ENCODE data around the gene ATAD3A.
A peak's percentile ranks its signal among the peaks of the same experiment; 100 is the strongest.
"Not testable (repeated sequence)": the region's sequence is repeated elsewhere in the genome, so short reads cannot be mapped to it uniquely, and the experiment has no call there.

The ATAD3A gene

DNA sequence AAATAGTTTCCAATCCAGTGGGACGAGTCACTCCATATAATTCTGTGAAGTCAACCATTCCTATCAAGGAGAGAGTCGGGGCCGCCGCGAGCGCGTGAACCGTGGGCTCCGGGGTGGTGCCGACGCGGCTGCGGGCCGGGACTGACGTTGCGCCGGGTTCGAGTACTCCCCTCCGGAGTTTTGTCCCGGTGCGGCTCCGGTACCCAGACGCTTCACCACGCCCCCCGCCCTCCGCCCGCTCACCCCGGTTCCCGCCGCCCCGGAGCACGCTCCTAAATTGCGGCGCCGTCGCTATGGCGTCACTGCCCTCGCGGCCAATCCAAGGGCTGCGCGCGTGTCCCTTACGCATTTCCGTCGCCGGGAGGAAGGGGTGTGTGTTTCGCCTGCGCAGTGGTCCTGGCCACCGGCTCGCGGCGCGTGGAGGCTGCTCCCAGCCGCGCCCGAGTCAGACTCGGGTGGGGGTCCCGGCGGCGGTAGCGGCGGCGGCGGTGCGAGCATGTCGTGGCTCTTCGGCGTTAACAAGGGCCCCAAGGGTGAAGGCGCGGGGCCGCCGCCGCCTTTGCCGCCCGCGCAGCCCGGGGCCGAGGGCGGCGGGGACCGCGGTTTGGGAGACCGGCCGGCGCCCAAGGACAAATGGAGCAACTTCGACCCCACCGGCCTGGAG, 40.4 kb upstream of the ATAD3A start, which contains the start of gene ATAD3B:
TSS of gene ATAD3B (plus strand) at position 377 of the 664 bp plus-strand sequence. CDS start at position 497, 120 bp downstream.
- peak; percentile 86 for ATAC-seq (ENCODE audit: low read depth)
- Histone ChIP-seq H3K4me1 (ENCODE audit: insufficient read depth, poor library complexity, severe bottlenecking) (no peaks in the 10 kb centered on the region), H3K4me3 (ENCODE audit: severe bottlenecking) (peak within 1 kb of the TSS; percentile 78), H3K27me3 (ENCODE audit: insufficient read depth, poor library complexity, severe bottlenecking) (no peaks in the 10 kb centered on the region), H3K36me3 (ENCODE audit: low read depth) (peaks cover 14% of the 10 kb centered on the region), H3K27ac (ENCODE audit: poor library complexity, severe bottlenecking) (peak within 1 kb of the TSS; percentile 80), H3K9me3 (ENCODE audit: severe bottlenecking) (no peaks in the 10 kb centered on the region)
- DNase-seq (ENCODE audit: low spot score) = peak; percentile 93
- TF ChIP-seq, protein P1, sequence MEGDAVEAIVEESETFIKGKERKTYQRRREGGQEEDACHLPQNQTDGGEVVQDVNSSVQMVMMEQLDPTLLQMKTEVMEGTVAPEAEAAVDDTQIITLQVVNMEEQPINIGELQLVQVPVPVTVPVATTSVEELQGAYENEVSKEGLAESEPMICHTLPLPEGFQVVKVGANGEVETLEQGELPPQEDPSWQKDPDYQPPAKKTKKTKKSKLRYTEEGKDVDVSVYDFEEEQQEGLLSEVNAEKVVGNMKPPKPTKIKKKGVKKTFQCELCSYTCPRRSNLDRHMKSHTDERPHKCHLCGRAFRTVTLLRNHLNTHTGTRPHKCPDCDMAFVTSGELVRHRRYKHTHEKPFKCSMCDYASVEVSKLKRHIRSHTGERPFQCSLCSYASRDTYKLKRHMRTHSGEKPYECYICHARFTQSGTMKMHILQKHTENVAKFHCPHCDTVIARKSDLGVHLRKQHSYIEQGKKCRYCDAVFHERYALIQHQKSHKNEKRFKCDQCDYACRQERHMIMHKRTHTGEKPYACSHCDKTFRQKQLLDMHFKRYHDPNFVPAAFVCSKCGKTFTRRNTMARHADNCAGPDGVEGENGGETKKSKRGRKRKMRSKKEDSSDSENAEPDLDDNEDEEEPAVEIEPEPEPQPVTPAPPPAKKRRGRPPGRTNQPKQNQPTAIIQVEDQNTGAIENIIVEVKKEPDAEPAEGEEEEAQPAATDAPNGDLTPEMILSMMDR (IDR thresholded peaks at IDR 0.05; ENCODE audit: poor library complexity, severe bottlenecking) = no peak

DNA sequence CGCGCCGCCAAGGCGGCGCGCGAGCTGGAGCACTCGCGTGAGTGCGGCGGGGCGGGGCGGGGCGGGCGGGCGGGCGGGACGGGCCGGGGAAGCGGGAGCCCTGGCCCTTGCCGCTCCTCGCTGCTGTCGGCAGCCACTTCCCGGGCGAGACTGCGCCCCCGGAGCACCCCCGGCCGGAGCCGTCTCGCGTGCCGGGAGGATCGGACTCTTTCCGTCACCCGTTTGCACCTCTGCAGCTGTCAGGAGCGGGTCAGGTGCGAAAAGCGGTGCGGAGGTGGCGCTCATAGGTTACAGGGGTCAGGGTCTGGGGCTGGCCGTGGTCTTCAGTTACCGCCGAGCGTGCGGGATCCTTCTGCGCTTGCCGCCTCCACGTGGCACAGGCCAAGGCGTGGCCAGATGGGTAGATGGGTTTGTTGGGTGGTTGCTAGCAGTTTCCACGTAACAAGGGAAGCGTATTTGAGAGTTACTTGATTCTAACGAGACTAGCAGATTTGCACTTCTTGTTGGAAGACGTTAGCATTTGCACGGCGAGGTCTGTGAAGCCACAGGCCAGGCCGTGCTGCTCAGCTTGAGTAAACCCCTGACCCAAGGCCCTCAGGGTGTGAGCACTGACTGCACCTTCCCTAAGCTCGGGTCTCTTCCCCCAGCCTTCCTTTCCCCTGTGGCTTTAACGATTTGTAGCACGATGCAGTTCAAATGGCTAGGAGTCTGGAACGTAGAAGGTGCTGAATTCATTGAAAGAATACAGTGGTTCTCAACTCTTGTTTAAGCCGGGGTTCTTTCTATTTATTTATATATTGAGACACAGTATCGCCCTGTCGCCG, 39.7 kb upstream of the ATAD3A start:
- not testable (repeated sequence) for H3K9me3 ChIP-seq (ENCODE audit: severe bottlenecking); DNase-seq (ENCODE audit: low spot score); H3K4me1 ChIP-seq (ENCODE audit: insufficient read depth, poor library complexity, severe bottlenecking); H3K27me3 ChIP-seq (ENCODE audit: insufficient read depth, poor library complexity, severe bottlenecking)
- Histone ChIP-seq H3K4me3 (ENCODE audit: severe bottlenecking) (peak overlapping the region; percentile 78), H3K36me3 (ENCODE audit: low read depth) (peaks cover 21% of the 10 kb centered on the region), H3K27ac (ENCODE audit: poor library complexity, severe bottlenecking) (peak overlapping the region; percentile 80)
- peak; percentile 40 for ATAC-seq (ENCODE audit: low read depth)

DNA sequence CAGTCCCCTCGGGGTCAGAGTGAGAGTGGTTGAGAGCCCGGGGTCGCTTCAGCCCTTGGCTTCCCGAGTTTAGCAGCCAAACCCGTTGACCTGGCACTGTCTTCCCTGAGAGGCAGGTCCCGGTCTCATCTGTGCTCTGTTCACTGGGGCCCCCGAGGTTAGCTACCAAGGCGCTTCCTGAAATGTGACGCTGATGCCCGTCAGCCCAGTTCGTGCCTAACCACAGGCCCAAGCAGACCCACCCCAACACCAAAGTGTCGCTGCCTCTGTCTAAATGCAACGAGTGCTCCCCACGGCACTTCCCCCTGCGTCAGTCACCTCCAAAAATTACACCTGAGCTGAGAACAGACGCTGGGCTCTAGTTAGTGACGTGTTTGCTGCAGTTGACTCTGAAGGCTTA, 36.0 kb upstream of the ATAD3A start:
- H3K36me3 ChIP-seq (ENCODE audit: low read depth) = peaks cover 35% of the 10 kb centered on the region
- not testable (repeated sequence) for H3K4me1 ChIP-seq (ENCODE audit: insufficient read depth, poor library complexity, severe bottlenecking); DNase-seq (ENCODE audit: low spot score); H3K27ac ChIP-seq (ENCODE audit: poor library complexity, severe bottlenecking); H3K4me3 ChIP-seq (ENCODE audit: severe bottlenecking); ATAC-seq (ENCODE audit: low read depth); H3K9me3 ChIP-seq (ENCODE audit: severe bottlenecking); H3K27me3 ChIP-seq (ENCODE audit: insufficient read depth, poor library complexity, severe bottlenecking)

DNA sequence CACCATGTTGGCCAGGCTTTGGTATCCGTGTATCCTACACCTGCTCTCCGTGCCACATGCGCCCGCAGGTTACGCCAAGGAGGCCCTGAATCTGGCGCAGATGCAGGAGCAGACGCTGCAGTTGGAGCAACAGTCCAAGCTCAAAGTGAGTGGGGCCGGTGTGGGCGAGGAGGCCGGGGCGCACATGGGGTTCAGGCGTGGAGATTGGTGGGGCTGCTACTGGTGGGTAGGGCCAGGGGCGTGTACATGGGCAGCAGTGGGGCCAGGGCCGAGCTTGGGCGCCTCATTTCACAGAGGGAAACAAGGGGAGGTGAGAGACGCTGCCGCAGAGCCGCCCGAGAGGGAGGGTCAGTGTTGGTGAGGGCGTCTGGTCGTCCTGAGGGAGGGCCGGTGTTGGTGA, 34.8 kb upstream of the ATAD3A start:
- Histone ChIP-seq H3K36me3 (ENCODE audit: low read depth) (peaks cover 39% of the 10 kb centered on the region), H3K27me3 (ENCODE audit: insufficient read depth, poor library complexity, severe bottlenecking) (no peaks in the 10 kb centered on the region), H3K9me3 (ENCODE audit: severe bottlenecking) (no peaks in the 10 kb centered on the region), H3K4me3 (ENCODE audit: severe bottlenecking) (no peak overlapping the region), H3K27ac (ENCODE audit: poor library complexity, severe bottlenecking) (no peak overlapping the region), H3K4me1 (ENCODE audit: insufficient read depth, poor library complexity, severe bottlenecking) (no peaks in the 10 kb centered on the region)
- TF ChIP-seq, protein P1 (IDR thresholded peaks at IDR 0.05; ENCODE audit: poor library complexity, severe bottlenecking) = no peak
- DNase-seq (ENCODE audit: low spot score) = no peak
- ATAC-seq (ENCODE audit: low read depth) = no peak

DNA sequence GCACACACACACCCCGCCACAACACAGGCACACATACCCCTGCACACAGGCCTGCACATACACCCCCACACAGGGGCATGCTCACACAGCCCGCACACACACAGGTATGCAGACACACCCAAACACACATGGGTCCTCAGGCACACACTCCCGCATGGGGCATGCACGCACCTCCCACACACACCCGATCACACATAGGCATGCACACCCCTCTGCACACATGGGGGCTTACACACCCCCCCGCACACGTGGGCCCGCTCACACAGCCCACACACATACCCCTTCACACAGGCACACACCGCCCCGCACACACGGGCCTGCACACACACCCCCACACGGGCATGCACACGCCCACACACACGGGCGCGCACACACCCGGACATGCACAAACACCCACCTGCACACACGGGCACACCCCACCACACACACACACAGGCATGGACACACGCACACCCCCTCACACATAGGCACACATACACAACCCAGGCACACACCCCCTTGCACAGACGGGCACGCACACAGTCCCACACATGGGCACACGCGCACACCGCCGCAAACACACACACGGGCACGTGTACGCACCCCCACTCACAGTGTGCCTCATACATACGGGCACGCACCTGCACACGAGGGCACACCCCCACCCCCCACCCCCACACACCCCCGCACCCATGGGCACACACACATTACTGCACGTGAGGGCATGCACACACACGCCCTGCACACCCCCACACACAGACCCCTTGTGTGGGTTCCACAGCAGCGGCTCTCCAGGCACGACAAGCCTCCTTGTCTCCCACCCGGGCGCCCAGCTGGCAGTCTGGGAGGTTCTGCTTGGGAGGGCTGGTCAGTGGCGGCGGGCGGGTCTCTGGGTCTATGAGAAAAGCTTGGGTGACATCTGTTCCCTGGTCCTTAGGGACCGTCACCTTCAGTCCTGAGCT, 32.1 kb upstream of the ATAD3A start:
- Histone ChIP-seq H3K27me3 (ENCODE audit: insufficient read depth, poor library complexity, severe bottlenecking) (no peaks in the 10 kb centered on the region), H3K4me1 (ENCODE audit: insufficient read depth, poor library complexity, severe bottlenecking) (no peaks in the 10 kb centered on the region), H3K9me3 (ENCODE audit: severe bottlenecking) (no peaks in the 10 kb centered on the region), H3K36me3 (ENCODE audit: low read depth) (peaks cover 48% of the 10 kb centered on the region), H3K27ac (ENCODE audit: poor library complexity, severe bottlenecking) (no peak overlapping the region), H3K4me3 (ENCODE audit: severe bottlenecking) (no peak overlapping the region)
- DNase-seq (ENCODE audit: low spot score) (no peak), ATAC-seq (ENCODE audit: low read depth) (no peak)
- TF ChIP-seq, protein P1 (IDR thresholded peaks at IDR 0.05; ENCODE audit: poor library complexity, severe bottlenecking) = no peak

DNA sequence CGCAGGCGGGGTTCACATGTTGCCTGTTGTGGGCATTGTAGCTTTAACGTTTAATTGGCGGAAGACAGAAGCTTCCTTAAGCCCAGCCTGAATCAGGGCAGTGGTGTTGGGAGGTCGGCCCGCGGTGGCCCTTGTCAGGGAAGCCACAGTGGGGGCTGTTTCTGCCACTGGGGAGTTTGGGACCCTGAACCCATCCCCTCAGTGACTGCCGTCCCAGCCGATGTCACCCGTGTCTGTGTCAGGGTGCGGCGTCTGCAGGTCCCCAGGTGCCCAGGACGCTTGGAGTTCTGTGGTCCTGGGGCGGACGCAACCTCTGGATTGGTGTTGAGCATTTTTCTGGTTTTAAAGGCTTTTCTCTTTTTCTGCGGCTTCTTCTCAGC, 31.5 kb upstream of the ATAD3A start:
- not testable (repeated sequence) for H3K9me3 ChIP-seq (ENCODE audit: severe bottlenecking); ATAC-seq (ENCODE audit: low read depth); H3K4me1 ChIP-seq (ENCODE audit: insufficient read depth, poor library complexity, severe bottlenecking); H3K27ac ChIP-seq (ENCODE audit: poor library complexity, severe bottlenecking); DNase-seq (ENCODE audit: low spot score); H3K27me3 ChIP-seq (ENCODE audit: insufficient read depth, poor library complexity, severe bottlenecking); H3K4me3 ChIP-seq (ENCODE audit: severe bottlenecking)
- peaks cover 48% of the 10 kb centered on the region for H3K36me3 ChIP-seq (ENCODE audit: low read depth)

DNA sequence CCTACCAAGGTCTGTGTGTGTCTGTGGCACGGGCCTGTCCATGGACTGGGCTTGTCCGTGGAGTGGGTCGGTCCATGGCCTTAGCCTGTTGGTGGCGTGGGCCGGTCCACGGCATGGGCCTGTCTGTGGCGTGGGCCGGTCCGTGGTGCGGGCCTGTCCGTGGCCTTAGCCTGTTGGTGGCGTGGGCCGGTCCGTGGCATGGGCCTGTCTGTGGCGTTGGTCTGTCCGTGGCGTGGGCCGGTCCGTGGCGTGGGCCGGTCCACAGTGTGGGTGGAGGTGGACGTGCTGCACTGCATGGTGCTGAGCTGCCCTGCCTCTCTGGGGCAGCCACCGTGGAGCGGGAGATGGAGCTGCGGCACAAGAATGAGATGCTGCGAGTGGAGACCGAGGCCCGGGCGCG, 30.2 kb upstream of the ATAD3A start:
- H3K4me3 ChIP-seq (ENCODE audit: severe bottlenecking); H3K9me3 ChIP-seq (ENCODE audit: severe bottlenecking); H3K27ac ChIP-seq (ENCODE audit: poor library complexity, severe bottlenecking); H3K4me1 ChIP-seq (ENCODE audit: insufficient read depth, poor library complexity, severe bottlenecking); ATAC-seq (ENCODE audit: low read depth); H3K27me3 ChIP-seq (ENCODE audit: insufficient read depth, poor library complexity, severe bottlenecking); DNase-seq (ENCODE audit: low spot score): not testable (repeated sequence)
- H3K36me3 ChIP-seq (ENCODE audit: low read depth) = peaks cover 42% of the 10 kb centered on the region
